ENCODE measurements around the gene FASN. TPM values are rescaled to one million over a fixed set of nuclear protein-coding genes. Genes with fewer than 3 reads are reported as not detected.

FASN gene
- total and polyA plus RNA-seq, 2 experiments from 2014 or later, result 12.7 to 38.2 TPM

DNA sequence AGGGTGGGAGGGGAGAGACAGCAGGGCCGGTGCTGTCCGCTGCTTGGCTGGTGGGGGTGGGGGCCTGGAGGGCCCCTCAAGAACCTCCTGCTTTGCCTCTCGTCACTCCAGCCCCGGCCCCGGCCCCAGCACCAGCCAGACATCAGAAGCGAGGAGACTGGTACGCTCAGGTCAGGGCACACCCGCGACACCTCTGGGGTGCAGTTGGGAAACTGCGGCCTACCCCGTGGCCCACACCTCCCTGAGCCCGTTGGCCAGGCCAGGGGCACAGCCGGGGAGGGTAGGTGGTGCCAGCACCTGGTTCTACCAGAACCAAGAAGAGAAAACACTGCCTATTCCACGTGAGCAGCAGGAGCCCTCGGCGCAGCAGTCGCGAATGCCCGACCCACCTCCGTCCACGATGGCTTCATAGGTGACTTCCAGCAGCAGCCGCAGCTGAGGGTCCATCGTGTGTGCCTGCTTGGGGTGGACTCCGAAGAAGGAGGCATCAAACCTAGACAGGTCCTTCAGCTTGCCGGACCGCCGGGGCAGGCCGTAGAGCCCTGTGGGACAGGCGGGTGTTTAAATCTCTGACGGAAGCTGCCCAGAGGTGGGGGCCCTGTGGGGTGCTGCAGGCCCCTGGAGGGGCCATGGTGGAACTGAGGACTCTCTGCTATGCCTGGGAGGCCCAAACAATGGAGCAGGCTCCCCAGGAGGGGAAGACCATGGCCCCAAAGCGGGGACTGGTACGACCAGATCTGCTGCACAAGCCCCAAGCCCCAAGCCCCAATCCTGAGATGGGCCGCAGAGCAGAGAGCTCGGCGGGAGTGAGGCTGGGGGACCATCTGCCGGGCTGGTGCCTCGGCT, 2.9 kb downstream of the FASN start:
- in situ Hi-C loops (cut with MboI), result no loop called here
- no peak overlapping the region for H2AFZ ChIP-seq
- no peak for TF ChIP-seq EZH2phosphoT487 (IDR thresholded peaks at IDR 0.05; ENCODE audit: insufficient read depth, low read depth)
- TF ChIP-seq EZH2 (IDR thresholded peaks at IDR 0.05; ENCODE audit: insufficient read depth, poor library complexity, severe bottlenecking), result no peak
- no peak for DNase-seq
- H3K9me2 ChIP-seq (ENCODE audit: insufficient read depth), result no peaks in the 10 kb centered on the region
- H4K20me1 ChIP-seq (ENCODE audit: insufficient read depth), result no peaks in the 10 kb centered on the region
- no peaks in the 10 kb centered on the region for H3K9me3 ChIP-seq (ENCODE audit: low read depth)
- no peak overlapping the region for H3K27ac ChIP-seq
- H3K4me1 ChIP-seq (ENCODE audit: insufficient read depth), result 0 out of 2 replicates have a peak, but pooled peaks cover 4% of the 10 kb centered on the region
- no peak overlapping the region for H3K4me2 ChIP-seq (ENCODE audit: unreplicated experiment)
- H3K4me3 ChIP-seq, result no peak overlapping the region
- WGBS, 2 experiments (ENCODE audit: low coverage in 1 of 2, low lambda C conversion rate in 2 of 2, missing lambda C conversion rate in 2 of 2), result 91 to 94% methylated on average over 32 to 36 of the region's 37 CpGs
- H3K36me3 ChIP-seq (ENCODE audit: low read depth), result peaks cover 10% of the 10 kb centered on the region; the same call in 1 of the 2 replicates
- no peaks in the 10 kb centered on the region for H3K27me3 ChIP-seq (replicated peaks; ENCODE audit: insufficient read depth)
- no peaks in the 10 kb centered on the region for H3F3A ChIP-seq (ENCODE audit: insufficient read depth)
- H3K79me2 ChIP-seq (ENCODE audit: insufficient read depth), result peaks cover 27% of the 10 kb centered on the region
- H3K9ac ChIP-seq, result no peak overlapping the region

- Histone ChIP-seq H3K9me3 (ENCODE audit: low read depth) (no peaks in the 10 kb centered on the region), H3K36me3 (ENCODE audit: low read depth) (peaks cover 10% of the 10 kb centered on the region; the same call in 1 of the 2 replicates), H3K4me1 (ENCODE audit: insufficient read depth) (no peaks in the 10 kb centered on the region), H4K20me1 (ENCODE audit: insufficient read depth) (no peaks in the 10 kb centered on the region), H3K9me2 (ENCODE audit: insufficient read depth) (no peaks in the 10 kb centered on the region), H3K79me2 (ENCODE audit: insufficient read depth) (peaks cover 27% of the 10 kb centered on the region), H2AFZ (no peak overlapping the region), H3K4me3 (no peak overlapping the region), H3F3A (ENCODE audit: insufficient read depth) (no peaks in the 10 kb centered on the region), H3K27ac (no peak overlapping the region), H3K9ac (no peak overlapping the region), H3K4me2 (ENCODE audit: unreplicated experiment) (no peak overlapping the region), H3K27me3 (replicated peaks; ENCODE audit: insufficient read depth) (no peaks in the 10 kb centered on the region)
- 96% methylated on average over 22 to 33 of the region's 40 CpGs for WGBS, 2 experiments (ENCODE audit: low coverage in 1 of 2, low lambda C conversion rate in 2 of 2, missing lambda C conversion rate in 2 of 2)
- in situ Hi-C loops (cut with MboI), result no loop called here
- no peak for TF ChIP-seq EZH2 (IDR thresholded peaks at IDR 0.05; ENCODE audit: insufficient read depth, poor library complexity, severe bottlenecking)
- TF ChIP-seq EZH2phosphoT487 (IDR thresholded peaks at IDR 0.05; ENCODE audit: insufficient read depth, low read depth), result no peak
- no peak for DNase-seq
Measured at GRCh38 chr17:82092995-82093751, 4.9 kb downstream of the FASN start.

- no peaks in the 10 kb centered on the region for H3K4me1 ChIP-seq (ENCODE audit: insufficient read depth)
- no peaks in the 10 kb centered on the region for H3K9me3 ChIP-seq (ENCODE audit: low read depth)
- H2AFZ ChIP-seq, result no peak overlapping the region
- H3K79me2 ChIP-seq (ENCODE audit: insufficient read depth), result peaks cover 27% of the 10 kb centered on the region
- 93 to 97% methylated on average over 10 to 17 of the region's 20 CpGs for WGBS, 2 experiments (ENCODE audit: low coverage in 1 of 2, low lambda C conversion rate in 2 of 2, missing lambda C conversion rate in 2 of 2)
- H3F3A ChIP-seq (ENCODE audit: insufficient read depth), result no peaks in the 10 kb centered on the region
- peaks cover 10% of the 10 kb centered on the region; the same call in 1 of the 2 replicates for H3K36me3 ChIP-seq (ENCODE audit: low read depth)
- TF ChIP-seq EZH2phosphoT487 (IDR thresholded peaks at IDR 0.05; ENCODE audit: insufficient read depth, low read depth) (no peak), EZH2 (IDR thresholded peaks at IDR 0.05; ENCODE audit: insufficient read depth, poor library complexity, severe bottlenecking) (no peak)
- H3K4me3 ChIP-seq, result no peak overlapping the region
- DNase-seq, result no peak
- no peaks in the 10 kb centered on the region for H3K27me3 ChIP-seq (replicated peaks; ENCODE audit: insufficient read depth)
- no peak overlapping the region for H3K27ac ChIP-seq
- H3K9me2 ChIP-seq (ENCODE audit: insufficient read depth), result no peaks in the 10 kb centered on the region
- in situ Hi-C loops (cut with MboI), result no loop called here
- H3K4me2 ChIP-seq (ENCODE audit: unreplicated experiment), result no peak overlapping the region
- H3K9ac ChIP-seq, result no peak overlapping the region
- H4K20me1 ChIP-seq (ENCODE audit: insufficient read depth), result no peaks in the 10 kb centered on the region
Measured at GRCh38 chr17:82092628-82092994, 5.4 kb downstream of the FASN start.

DNA sequence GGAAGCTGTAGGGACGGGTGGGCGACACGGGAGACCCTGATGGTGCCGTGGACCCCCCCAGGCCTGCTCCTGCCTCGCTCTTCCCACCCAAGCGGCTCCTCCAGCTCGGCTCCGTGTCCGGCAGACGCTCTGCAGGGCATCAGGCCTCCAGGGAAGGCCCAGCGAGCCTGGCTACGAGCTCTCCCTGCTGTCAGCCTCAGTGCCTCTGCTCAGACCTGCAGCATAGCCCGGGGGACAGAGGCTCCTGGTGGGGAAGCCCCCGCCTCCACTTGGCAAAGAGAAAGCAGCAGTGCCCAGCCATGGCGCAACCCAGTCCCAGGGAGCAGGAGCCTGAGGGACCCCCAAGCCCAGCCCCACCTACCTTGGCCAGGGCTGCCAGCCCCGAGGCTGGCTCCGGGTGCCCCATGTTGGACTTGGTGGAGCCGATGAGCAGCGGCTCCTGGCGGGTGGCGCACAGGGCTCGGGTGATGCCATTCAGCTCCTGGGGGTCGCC, 5.9 kb downstream of the FASN start:
- Histone ChIP-seq H3K79me2 (ENCODE audit: insufficient read depth) (peaks cover 22% of the 10 kb centered on the region), H3K9ac (no peak overlapping the region), H3K27me3 (replicated peaks; ENCODE audit: insufficient read depth) (no peaks in the 10 kb centered on the region), H3K27ac (no peak overlapping the region), H3K36me3 (ENCODE audit: low read depth) (peaks cover 10% of the 10 kb centered on the region; the same call in 1 of the 2 replicates), H2AFZ (no peak overlapping the region), H3K4me3 (no peak overlapping the region), H3K9me2 (ENCODE audit: insufficient read depth) (no peaks in the 10 kb centered on the region), H3K4me1 (ENCODE audit: insufficient read depth) (no peaks in the 10 kb centered on the region), H3K9me3 (ENCODE audit: low read depth) (no peaks in the 10 kb centered on the region), H3K4me2 (ENCODE audit: unreplicated experiment) (no peak overlapping the region), H4K20me1 (ENCODE audit: insufficient read depth) (no peaks in the 10 kb centered on the region), H3F3A (ENCODE audit: insufficient read depth) (no peaks in the 10 kb centered on the region)
- DNase-seq, result no peak
- TF ChIP-seq EZH2phosphoT487 (IDR thresholded peaks at IDR 0.05; ENCODE audit: insufficient read depth, low read depth), result no peak
- TF ChIP-seq EZH2 (IDR thresholded peaks at IDR 0.05; ENCODE audit: insufficient read depth, poor library complexity, severe bottlenecking), result no peak
- in situ Hi-C loops (cut with MboI), result no loop called here
- 94% methylated on average over 21 to 23 of the region's 23 CpGs for WGBS, 2 experiments (ENCODE audit: low coverage in 1 of 2, low lambda C conversion rate in 2 of 2, missing lambda C conversion rate in 2 of 2)

All from GM23248 (cell line).